Activated CD8-positive, alpha-beta memory T cell treated with anti-CD3 and anti-CD28 coated beads, Interleukin-2, amount 50 U/mL, for 24 hours (primary cell): Measurements from ENCODE around the gene SLIT3.

ENCODE experiments used
- DNase-seq: peaks from one replicate; pipeline ENCODE4 v3.0.0-alpha.2; 2020; ENCODE audit errors: extremely low read depth

SLIT3 gene

DNA sequence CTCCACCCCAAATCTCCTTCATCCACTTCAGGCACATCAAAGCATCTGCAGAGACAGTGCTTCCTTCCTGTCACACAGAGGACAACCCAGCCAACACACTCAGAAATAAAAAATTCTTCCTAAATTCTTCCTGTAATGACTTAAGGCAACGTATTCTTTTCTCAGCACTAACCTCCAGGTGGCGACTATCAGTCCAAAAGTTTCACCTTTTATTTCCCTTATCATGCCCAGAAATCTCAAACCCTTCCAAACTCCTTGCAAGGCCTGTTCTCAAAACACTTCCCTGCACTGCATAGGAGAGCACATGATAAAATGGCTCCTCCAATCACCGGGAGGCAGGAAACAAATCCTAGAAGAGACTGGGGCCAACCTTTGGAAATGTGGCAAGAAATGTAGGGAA, 35.1 kb downstream of the SLIT3 start:
- no peak for DNase-seq

DNA sequence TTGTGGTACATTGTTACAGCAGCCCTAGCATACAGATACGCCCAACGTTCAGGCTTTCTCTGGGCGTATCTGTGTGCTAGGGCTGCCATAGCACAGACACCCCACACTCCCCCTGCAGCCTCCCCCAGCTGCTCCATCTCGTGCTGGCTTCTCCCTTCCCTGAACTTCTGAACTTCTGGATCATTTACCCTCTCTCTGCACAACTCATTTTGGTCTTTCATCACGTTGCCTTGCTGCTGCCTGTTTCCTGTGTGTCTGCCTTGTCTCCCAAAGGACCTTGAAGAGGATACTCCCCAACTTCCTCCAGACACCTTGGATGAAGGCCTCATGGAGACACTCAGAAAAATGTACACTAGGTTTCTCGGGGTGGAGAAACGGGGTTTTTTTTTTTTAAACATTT, 37.3 kb downstream of the SLIT3 start:
- no peak for DNase-seq

DNA sequence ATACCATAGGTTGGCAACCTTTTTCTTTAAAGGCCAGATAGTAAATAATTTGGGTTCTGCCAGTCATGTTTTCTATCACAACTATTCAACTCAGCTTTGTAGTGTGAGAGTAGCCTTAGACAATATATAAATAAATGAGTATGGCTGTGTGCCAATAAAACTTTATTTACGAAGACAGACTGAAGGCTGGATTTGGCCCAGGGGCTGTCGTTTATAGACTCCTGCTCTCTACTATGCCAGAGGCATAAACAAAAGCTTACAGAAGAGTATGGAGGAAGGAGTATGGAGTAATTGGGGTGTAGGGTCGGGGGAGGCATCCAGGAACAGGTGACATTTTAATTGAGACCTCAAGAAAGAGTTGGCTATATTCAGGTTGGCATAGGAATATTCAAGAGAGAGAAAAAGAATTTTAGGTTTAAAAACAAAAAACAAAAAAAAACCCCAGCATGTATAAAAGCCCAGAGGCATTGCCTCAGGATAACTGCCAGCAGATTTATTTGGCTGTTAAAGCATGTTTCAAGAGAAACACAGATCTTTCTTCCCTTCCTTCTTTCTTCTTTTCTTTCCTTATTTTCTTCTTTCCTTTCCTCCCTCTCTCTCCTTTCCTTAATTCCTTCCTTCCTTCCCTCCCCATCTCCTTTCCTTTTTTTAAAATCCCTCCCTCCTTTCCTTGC, 39.9 kb downstream of the SLIT3 start:
- DNase-seq: no peak

- DNase-seq: no peak
Observed at GRCh38 chr5:169258372-169259000, 42.5 kb downstream of the SLIT3 start.

DNA sequence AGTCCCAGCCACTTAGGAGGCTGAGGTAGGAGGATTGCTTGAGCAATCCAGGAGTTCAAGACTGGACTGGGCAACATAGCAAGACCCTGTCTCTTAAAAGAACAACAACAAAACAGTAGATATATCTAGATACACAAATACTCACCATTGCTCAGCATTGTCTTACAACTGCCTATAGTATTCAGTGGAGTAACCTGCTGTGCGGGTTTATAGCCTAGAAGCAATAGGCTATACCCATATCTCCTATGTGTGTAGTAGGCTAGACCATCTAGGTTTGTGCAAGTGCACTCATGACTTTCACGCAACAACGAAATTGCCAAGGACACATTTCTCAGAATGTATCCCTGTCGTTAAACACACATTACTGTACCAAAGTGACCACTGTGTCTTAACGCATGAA, 44.7 kb downstream of the SLIT3 start:
- DNase-seq: no peak

GRCh38 chr5:169253071-169253470, 47.9 kb downstream of the SLIT3 start:
- no peak for DNase-seq

DNA sequence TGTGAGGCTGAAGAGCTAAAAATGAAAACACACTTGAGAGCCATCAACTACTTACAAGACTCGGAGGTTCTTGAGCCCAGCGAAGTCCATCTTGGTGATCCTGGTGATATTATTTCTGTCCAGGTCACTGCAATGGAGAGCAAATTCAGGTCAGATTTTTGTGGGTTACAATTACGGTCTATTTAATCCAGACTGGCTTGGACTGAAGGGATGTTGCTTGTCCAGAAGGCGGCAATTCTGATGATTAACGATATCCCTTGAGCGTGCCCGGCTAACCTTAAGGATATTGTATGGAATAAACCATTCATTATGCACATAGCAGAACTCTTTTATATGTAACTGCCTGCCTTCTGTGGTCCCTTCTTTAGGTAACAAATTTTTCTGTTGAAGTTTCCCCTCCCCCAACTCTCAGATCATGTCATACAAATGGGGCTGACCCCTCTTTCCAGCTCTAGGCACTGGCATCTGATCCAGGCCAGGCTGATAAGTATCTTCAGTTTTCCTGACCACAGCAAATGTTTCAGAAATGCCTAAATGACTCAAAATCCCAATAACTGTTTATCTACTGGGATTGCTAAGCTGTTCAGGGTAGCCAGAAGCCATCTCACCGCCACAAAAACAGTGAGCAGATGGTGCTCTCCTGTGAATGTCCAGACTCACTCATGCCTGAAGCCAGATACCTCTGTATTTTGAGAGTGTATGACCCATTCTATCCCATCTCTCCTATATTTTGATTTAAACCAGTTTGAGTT, 49.4 kb downstream of the SLIT3 start:
- DNase-seq: no peak

GRCh38 chr5:169250887-169251286, 50.1 kb downstream of the SLIT3 start:
- no peak for DNase-seq

DNA sequence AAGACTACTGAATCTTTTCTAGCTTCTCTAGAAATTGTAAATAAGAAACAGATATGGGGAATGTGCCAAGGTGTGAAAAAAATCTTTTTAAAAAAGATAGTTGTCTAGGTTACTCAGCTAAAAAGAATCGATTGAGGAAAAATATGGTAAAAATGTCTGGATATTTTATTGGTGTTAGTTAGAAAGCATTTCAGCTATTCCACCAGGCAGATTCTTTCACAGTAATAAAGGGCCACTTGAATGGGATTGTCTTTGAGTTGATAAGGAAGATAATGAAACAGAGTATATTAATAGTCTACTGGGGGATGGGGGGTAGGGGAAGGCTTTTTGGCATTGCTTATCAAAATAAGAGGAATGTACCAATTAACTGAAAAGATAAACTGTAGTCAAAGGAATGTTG, 51.9 kb downstream of the SLIT3 start:
- no peak for DNase-seq

GRCh38 chr5:169248550-169248949, 52.4 kb downstream of the SLIT3 start:
- no peak for DNase-seq

- DNase-seq: no peak
Observed at GRCh38 chr5:169244812-169245211, 56.1 kb downstream of the SLIT3 start.

GRCh38 chr5:169243651-169244422, 57.1 kb downstream of the SLIT3 start:
- DNase-seq: no peak

- no peak for DNase-seq
Observed at GRCh38 chr5:169242849-169243186, 58.1 kb downstream of the SLIT3 start.

GRCh38 chr5:169242175-169242848, 58.6 kb downstream of the SLIT3 start:
- no peak for DNase-seq

DNA sequence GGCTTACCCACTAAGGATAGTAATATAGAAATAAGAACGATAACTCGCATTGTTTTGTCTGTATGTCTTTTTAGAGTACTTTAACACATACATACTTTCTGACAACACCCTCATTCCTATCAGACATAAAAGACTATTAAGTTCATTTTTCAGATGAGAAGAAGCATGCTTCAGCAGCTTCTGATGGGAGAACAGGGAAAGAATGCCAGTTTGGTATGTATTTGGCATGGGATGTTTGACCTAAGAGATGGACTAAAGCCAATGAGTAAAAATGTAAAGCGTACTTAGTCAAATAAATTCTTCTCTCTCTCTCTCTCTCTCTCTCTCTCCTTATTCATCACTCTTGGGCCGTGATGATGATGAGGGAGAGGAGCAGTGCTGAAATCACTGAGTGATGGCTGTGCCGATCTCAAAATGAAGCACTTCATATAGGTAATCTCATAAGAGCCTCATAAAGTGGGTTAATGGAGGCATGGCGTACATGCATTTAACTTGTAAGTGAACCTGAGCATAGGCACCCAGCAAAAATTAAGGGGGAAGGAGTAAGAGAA, 71.5 kb downstream of the SLIT3 start:
- DNase-seq: no peak

DNA sequence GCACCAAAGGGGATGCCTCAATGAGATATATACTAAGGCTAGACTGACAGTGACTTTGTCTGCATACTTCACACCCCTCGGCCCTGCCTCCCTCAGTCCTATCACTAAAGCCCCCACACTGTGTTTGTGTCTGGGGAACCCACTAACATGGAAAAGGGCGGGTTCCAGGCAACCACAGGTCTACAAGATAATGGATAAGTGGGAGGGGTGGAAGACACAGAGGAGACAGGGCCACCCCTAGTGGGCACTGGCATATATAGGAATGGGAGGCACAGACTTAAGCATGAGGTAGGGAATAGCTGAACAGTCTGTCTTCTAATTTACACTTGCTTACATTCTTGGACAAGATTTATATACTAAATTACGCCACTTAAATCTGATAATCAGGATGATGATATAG, 74.0 kb downstream of the SLIT3 start:
- no peak for DNase-seq

GRCh38 chr5:169225830-169226356, 75.0 kb downstream of the SLIT3 start:
- DNase-seq: no peak

GRCh38 chr5:169223595-169223953, 77.4 kb downstream of the SLIT3 start:
- DNase-seq: no peak

DNA sequence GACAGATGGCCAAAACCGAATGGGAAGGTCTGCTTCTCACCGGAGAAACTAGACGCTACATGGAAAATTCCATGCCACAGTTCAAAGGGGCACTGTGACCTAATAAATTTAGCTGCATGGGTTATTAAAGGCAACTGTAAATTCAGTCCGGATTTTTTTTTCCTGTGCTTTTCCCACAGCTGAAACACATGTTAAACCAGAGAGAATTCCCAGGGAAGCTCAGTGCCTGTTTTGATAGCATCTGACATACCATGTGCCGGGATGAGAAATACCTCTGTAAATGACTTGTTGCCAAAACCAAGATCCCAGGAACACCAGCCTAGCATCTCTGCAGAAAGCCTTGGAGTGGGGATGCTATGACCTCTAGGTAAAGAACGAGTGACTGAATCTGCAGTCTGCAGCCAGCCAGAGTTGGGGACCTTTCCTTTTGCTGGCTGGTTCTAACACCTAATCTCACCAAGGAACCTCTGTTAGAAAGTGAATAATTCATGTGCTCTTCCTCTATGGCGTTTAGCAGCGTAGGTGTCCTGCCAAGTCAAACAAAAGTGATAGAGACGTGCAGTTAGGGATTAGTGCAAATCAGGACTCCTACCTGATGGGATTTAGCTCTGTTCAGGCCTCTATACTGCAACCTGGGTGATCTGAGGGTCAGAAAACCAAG, 77.9 kb downstream of the SLIT3 start:
- no peak for DNase-seq

GRCh38 chr5:169221519-169221918, 79.4 kb downstream of the SLIT3 start:
- DNase-seq: no peak

DNA sequence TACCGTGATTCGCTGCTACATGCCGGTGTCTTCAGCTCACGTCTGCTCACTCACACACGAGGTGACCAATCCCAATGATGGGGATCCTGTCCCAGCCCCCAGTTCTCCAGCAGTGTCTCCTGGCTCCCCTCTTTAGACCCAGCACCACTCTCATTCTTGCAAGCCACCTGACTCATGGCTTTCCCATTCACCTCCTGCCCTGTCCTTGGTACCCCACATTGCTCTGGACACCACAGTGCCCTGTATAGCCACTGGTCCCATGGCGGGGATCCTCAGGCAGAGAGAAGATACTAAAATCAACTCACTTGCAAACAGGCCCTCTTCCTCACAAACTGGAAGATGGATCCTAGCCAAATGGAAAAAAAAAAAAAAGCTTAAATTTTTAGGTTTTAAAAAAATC, 81.0 kb downstream of the SLIT3 start:
- DNase-seq: no peak
